HG02970 (cell line): Measurements from ENCODE around the gene ZBTB16.

ENCODE experiments used
- ATAC-seq: cut with Tn5 transposase; IDR thresholded peaks from one replicate; pipeline ENCODE4 v1.9.1; 2021; ENCODE audit warnings: mild to moderate bottlenecking, moderate library complexity, moderate number of reproducible peaks; ENCODE audit not compliant: unreplicated experiment, low FRiP score

Gene ZBTB16

GRCh38 chr11:114265122-114265878 lies 205.8 kb downstream of the ZBTB16 start:
- ATAC-seq = no peak

GRCh38 chr11:114269498-114269897 lies 210.0 kb downstream of the ZBTB16 start:
- no peak for ATAC-seq

- no peak for ATAC-seq
These were observed 211.2 kb downstream of the ZBTB16 start for GRCh38 chr11:114270531-114271270.

GRCh38 chr11:114271316-114271715 lies 211.8 kb downstream of the ZBTB16 start:
- no peak for ATAC-seq

GRCh38 chr11:114272311-114272710 lies 212.8 kb downstream of the ZBTB16 start:
- no peak for ATAC-seq

GRCh38 chr11:114273071-114273470 lies 213.6 kb downstream of the ZBTB16 start:
- no peak for ATAC-seq

GRCh38 chr11:114273890-114274635 lies 214.6 kb downstream of the ZBTB16 start:
- no peak for ATAC-seq

GRCh38 chr11:114274637-114275036 lies 215.1 kb downstream of the ZBTB16 start:
- ATAC-seq = no peak

- no peak for ATAC-seq
These were observed 215.8 kb downstream of the ZBTB16 start for GRCh38 chr11:114275280-114275679.

GRCh38 chr11:114276077-114276476 lies 216.6 kb downstream of the ZBTB16 start:
- ATAC-seq = no peak

- ATAC-seq = no peak
These were observed 218.3 kb downstream of the ZBTB16 start for GRCh38 chr11:114277637-114278341.

GRCh38 chr11:114278342-114279065 lies 219.0 kb downstream of the ZBTB16 start:
- ATAC-seq = no peak

GRCh38 chr11:114279792-114280546 lies 220.5 kb downstream of the ZBTB16 start:
- no peak for ATAC-seq

GRCh38 chr11:114280696-114281095 lies 221.2 kb downstream of the ZBTB16 start:
- ATAC-seq = no peak

GRCh38 chr11:114281388-114281956 lies 222.0 kb downstream of the ZBTB16 start:
- no peak for ATAC-seq

GRCh38 chr11:114282488-114282887 lies 223.0 kb downstream of the ZBTB16 start:
- ATAC-seq = no peak

GRCh38 chr11:114283422-114283821 lies 223.9 kb downstream of the ZBTB16 start:
- no peak for ATAC-seq

GRCh38 chr11:114284021-114284420 lies 224.5 kb downstream of the ZBTB16 start:
- no peak for ATAC-seq

GRCh38 chr11:114284914-114285313 lies 225.4 kb downstream of the ZBTB16 start:
- no peak for ATAC-seq
